GM12865 (cell line): Measurements from ENCODE around the gene UMAD1.

Experiments
- DNase-seq: peaks from one replicate; pipeline ENCODE4 v3.0.0; 2010; ENCODE audit warnings: low read depth
- H3K4me3 ChIP-seq: 2 replicates; pipeline ENCODE4 v1.5.1; 2011; ENCODE audit warnings: mild to moderate bottlenecking, low read depth, low read length, control low read depth
- TF ChIP-seq, protein P1 (sequence below): IDR thresholded peaks from 2 replicates; pipeline ENCODE4 v1.5.1; 2011; ENCODE audit warnings: low read length, control low read depth, low read depth, inconsistent platforms; ENCODE audit not compliant: insufficient read depth; ENCODE audit errors: missing control alignments

Gene UMAD1

DNA sequence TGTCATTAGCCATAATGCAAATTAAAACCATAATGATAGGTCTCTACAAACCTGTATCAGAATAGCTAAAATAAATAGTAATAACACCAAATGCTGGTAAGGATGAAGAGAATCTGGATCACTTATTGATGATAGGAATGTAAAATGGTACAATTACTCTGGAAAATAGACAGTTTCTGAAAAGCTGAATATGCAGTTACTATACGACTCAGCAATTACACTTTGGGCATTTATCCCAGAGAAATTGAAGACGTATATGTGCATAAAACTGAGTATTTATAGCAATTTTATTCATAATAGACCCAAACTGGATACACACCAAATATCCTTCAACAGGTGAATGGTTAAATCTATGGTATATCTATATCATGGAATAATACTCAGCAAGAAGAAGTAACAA lies 69.9 kb downstream of the UMAD1 start:
- no peak for DNase-seq
- no peak overlapping the region for H3K4me3 ChIP-seq
- TF ChIP-seq, protein P1, sequence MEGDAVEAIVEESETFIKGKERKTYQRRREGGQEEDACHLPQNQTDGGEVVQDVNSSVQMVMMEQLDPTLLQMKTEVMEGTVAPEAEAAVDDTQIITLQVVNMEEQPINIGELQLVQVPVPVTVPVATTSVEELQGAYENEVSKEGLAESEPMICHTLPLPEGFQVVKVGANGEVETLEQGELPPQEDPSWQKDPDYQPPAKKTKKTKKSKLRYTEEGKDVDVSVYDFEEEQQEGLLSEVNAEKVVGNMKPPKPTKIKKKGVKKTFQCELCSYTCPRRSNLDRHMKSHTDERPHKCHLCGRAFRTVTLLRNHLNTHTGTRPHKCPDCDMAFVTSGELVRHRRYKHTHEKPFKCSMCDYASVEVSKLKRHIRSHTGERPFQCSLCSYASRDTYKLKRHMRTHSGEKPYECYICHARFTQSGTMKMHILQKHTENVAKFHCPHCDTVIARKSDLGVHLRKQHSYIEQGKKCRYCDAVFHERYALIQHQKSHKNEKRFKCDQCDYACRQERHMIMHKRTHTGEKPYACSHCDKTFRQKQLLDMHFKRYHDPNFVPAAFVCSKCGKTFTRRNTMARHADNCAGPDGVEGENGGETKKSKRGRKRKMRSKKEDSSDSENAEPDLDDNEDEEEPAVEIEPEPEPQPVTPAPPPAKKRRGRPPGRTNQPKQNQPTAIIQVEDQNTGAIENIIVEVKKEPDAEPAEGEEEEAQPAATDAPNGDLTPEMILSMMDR = no peak

DNA sequence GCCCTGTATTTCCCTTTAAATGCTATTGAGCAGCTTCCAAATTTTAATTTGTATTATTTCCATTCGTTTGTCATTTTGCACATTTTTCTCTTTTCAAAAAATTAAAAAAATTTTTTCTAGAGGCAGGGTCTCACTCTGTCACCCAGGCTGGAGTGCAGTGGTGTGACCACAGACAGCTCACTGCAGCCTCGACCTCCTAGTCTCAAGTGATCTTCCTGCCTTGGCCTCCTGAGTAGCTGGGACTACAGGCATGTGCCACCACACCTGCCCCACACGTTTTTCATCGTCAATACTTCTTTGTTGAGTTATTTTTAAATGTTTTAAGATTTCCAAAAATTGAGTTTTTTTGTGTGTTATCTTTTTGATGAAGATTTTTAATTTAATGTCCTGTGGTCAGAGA lies 73.2 kb downstream of the UMAD1 start:
- no peak overlapping the region for H3K4me3 ChIP-seq
- TF ChIP-seq, protein P1 = no peak
- no peak for DNase-seq

DNA sequence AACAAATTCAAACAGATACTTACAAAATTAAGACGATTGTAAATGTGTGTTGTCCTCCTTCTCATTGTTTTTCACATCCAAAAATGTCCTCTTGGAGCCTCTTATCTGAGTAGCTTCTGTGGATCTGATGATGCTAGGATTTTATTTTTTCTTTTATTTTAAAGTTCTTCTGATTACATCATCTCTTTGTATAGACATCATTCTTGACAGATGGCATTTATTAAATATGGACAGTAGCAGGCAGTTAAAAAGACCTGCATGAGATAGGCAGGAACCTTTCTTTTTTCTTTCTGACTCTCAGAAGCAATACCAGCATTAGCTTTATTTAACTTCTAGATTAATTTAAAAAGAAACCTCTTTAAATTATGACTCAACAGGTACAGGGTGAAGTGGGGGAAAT lies 77.9 kb downstream of the UMAD1 start, which contains the start of gene RPA3:
RPA3 (minus strand) TSS at position 116 of the 400 bp plus-strand sequence. CDS start 78,189 bp downstream, outside the sequence.
- no peak within 1 kb of the TSS for H3K4me3 ChIP-seq
- TF ChIP-seq, protein P1 = no peak
- DNase-seq = no peak

DNA sequence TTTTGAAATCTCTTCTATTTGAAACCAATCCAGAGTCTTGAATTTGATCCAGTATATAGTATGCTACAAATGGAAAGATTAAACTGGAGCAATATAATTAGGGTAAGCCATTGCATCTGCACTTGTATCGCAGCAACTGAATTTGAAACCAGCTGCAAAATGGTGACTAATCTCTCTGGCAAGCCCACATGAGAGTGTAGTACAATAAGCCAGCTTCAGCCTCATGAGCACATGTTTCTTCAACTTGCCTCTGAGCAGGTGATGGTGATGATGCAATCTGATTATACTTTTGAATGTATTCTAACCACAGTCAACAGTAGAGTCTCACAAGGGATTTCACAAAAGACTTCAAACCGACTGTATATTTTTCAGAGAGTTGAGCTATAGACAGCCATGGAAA lies 78.7 kb downstream of the UMAD1 start:
- no peak overlapping the region for H3K4me3 ChIP-seq
- TF ChIP-seq, protein P1 = no peak
- DNase-seq = peak; percentile 89

DNA sequence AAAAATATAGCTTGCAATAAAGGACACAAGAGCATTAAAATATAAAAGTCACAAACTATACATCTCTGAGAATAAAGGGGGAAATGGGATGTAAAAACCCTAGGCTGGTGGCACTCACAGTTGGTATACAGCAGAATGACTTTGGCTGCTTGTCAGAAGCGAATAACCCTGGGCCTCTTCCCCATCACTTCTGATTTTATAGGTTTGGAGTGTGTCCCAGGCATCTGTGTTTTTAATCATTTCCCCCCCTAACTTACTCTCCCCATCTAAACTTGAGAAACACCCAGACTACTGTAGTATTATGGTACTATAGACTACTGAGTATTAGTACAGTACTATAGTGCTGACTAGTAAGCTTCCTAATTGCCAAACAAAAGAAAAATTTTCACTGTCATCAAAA lies 79.6 kb downstream of the UMAD1 start:
- no peak overlapping the region for H3K4me3 ChIP-seq
- no peak for DNase-seq
- TF ChIP-seq, protein P1 = no peak

DNA sequence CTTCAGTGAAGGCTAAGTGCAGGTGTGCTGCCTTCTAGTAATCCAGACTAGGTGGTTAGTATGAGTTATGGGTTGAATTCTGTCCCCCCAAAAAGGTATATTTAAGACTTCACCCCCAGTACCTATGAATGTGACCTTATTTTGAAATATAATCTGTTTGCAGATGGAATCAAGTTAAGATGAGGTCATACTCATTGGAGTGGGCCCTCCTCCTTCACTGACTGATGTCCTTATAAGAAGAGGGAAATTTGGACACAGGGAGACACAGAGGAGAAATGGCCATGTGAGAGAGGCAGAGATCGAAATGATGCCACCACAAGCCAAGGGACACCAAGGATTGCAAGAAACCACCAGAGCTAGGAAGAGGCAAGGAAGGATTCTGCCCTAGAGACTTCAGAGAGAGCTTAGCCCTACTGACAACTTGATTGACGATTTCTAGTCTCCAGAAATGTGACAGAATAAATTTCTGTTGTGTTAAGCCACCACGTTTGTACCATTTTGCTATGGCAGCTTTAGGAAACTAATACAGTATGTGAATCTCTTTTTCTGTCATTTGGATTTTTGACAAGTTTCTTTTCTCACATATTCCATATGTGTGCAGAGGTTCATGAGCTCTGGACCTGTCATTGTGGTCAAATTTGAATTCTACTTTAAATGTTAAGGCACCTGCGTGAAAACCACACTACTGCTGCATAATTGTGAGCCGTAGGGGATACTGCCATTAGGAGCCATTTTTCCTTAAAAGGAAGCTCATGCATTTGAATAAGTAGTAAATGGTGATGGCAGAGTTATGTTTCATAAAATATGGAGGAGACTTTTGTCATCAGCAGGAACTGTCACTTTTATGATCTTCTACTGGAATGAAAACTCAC lies 80.4 kb downstream of the UMAD1 start:
- DNase-seq = peak; percentile 49
- no peak overlapping the region for H3K4me3 ChIP-seq
- TF ChIP-seq, protein P1 = no peak

DNA sequence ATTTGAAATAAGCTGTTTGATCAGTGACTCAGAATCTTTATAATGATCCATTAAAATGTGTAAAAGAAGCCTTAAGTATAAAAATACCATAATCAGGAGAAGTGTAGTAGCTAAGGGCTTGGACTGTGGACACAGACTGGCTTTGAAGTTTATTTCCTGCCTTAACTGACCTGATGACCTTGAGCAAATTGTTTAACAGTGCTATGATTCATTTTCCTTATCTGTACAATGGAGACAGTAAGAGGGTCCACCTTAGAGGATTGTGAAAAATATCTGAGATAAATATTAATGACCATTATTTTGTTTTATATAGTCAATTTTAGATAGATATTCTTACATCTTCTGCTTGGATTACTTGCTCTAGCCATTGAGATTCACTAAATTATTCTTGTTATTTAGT lies 91.2 kb downstream of the UMAD1 start:
- H3K4me3 ChIP-seq = no peak overlapping the region
- DNase-seq = no peak
- TF ChIP-seq, protein P1 = no peak
